ENCODE measurements around the gene EIF4EBP3. TPM values are rescaled to one million over a fixed set of nuclear protein-coding genes. Genes with fewer than 3 reads are reported as not detected.

EIF4EBP3 gene
- polyA plus RNA-seq, 1 donor from 2014 or later = 1.0 TPM

DNA sequence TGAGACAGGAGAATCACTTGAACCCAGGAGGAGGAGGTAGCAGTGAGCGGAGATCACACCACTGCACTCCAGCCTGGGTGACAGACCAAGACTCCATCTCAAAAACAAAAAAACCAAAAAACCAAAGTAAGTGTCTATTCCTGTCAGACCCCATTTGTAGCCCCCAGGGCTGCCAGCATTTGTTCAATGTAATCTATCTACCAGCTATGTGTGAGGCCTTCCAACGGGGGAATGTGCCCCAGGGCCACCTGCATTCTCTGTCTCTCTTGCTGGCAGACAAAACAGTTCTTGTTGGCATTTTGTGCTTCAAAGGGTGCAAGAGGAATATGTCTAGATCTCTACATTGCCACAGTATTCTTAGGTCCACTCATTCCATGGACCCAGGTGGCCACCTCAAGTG lies 51.4 kb downstream of the EIF4EBP3 start:
- Histone ChIP-seq H3K9ac (ENCODE audit: low read length) (no peak overlapping the region), H3F3A (ENCODE audit: insufficient read depth, low read length, poor library complexity, severe bottlenecking) (no peaks in the 10 kb centered on the region), H4K20me1 (ENCODE audit: insufficient read depth) (no peaks in the 10 kb centered on the region), H3K27me3 (ENCODE audit: insufficient read depth, low read depth, low read length) (no peaks in the 10 kb centered on the region), H3K36me3 (ENCODE audit: insufficient read depth, low read length) (no peaks in the 10 kb centered on the region), H3K4me2 (ENCODE audit: low read length) (no peak overlapping the region), H3K9me3 (ENCODE audit: low read length) (no peaks in the 10 kb centered on the region), H3K4me3 (ENCODE audit: low read length) (no peak overlapping the region), H3K79me2 (replicated peaks; ENCODE audit: insufficient read depth, low read length) (no peaks in the 10 kb centered on the region), H2AFZ (ENCODE audit: low read depth, low read length) (no peak overlapping the region), H3K9me2 (ENCODE audit: insufficient read depth, low read length) (no peaks in the 10 kb centered on the region), H3K27ac (ENCODE audit: low read length) (no peak overlapping the region)
- TF ChIP-seq MXI1 (conservative IDR thresholded peaks at IDR 0.05; ENCODE audit: poor library complexity, severe bottlenecking) (no peak), EP300 (conservative IDR thresholded peaks at IDR 0.05; ENCODE audit: poor library complexity, severe bottlenecking) (no peak), EZH2 (IDR thresholded peaks at IDR 0.05; ENCODE audit: borderline replicate concordance, insufficient read depth, low read length, poor library complexity, severe bottlenecking) (no peak), POLR2AphosphoS5 (IDR thresholded peaks at IDR 0.05) (no peak), TAF1 (IDR thresholded peaks at IDR 0.05; ENCODE audit: low read depth) (no peak), SMC3 (conservative IDR thresholded peaks at IDR 0.05; ENCODE audit: poor library complexity) (no peak), RAD21 (conservative IDR thresholded peaks at IDR 0.05) (no peak)
- TF ChIP-seq, protein P1, sequence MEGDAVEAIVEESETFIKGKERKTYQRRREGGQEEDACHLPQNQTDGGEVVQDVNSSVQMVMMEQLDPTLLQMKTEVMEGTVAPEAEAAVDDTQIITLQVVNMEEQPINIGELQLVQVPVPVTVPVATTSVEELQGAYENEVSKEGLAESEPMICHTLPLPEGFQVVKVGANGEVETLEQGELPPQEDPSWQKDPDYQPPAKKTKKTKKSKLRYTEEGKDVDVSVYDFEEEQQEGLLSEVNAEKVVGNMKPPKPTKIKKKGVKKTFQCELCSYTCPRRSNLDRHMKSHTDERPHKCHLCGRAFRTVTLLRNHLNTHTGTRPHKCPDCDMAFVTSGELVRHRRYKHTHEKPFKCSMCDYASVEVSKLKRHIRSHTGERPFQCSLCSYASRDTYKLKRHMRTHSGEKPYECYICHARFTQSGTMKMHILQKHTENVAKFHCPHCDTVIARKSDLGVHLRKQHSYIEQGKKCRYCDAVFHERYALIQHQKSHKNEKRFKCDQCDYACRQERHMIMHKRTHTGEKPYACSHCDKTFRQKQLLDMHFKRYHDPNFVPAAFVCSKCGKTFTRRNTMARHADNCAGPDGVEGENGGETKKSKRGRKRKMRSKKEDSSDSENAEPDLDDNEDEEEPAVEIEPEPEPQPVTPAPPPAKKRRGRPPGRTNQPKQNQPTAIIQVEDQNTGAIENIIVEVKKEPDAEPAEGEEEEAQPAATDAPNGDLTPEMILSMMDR (IDR thresholded peaks at IDR 0.05; ENCODE audit: poor library complexity, severe bottlenecking) = no peak
- TF ChIP-seq, protein P2, sequence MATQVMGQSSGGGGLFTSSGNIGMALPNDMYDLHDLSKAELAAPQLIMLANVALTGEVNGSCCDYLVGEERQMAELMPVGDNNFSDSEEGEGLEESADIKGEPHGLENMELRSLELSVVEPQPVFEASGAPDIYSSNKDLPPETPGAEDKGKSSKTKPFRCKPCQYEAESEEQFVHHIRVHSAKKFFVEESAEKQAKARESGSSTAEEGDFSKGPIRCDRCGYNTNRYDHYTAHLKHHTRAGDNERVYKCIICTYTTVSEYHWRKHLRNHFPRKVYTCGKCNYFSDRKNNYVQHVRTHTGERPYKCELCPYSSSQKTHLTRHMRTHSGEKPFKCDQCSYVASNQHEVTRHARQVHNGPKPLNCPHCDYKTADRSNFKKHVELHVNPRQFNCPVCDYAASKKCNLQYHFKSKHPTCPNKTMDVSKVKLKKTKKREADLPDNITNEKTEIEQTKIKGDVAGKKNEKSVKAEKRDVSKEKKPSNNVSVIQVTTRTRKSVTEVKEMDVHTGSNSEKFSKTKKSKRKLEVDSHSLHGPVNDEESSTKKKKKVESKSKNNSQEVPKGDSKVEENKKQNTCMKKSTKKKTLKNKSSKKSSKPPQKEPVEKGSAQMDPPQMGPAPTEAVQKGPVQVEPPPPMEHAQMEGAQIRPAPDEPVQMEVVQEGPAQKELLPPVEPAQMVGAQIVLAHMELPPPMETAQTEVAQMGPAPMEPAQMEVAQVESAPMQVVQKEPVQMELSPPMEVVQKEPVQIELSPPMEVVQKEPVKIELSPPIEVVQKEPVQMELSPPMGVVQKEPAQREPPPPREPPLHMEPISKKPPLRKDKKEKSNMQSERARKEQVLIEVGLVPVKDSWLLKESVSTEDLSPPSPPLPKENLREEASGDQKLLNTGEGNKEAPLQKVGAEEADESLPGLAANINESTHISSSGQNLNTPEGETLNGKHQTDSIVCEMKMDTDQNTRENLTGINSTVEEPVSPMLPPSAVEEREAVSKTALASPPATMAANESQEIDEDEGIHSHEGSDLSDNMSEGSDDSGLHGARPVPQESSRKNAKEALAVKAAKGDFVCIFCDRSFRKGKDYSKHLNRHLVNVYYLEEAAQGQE (IDR thresholded peaks at IDR 0.05; ENCODE audit: borderline replicate concordance) = no peak

Small RNA genes lying within 50 kb of the gene (small RNA-seq; reads per million reads assigned to genes)
- gene RF00279 (0 reads per million in 3 experiments), gene RF00443 (0 reads per million in 3 experiments)

Other genes with a start within 250 kb of the EIF4EBP3 start
- 147 and 159 TPM in 2 replicates for gene PFDN1, start 244.6 kb upstream of the EIF4EBP3 start, polyA plus RNA-seq
- gene HBEGF, start 201.1 kb upstream of the EIF4EBP3 start, polyA plus RNA-seq = 6.7 and 9.8 TPM in 2 replicates
- gene SLC4A9, start 187.5 kb upstream of the EIF4EBP3 start, polyA plus RNA-seq = not detected in 2 replicates
- gene ANKHD1, start 145.8 kb upstream of the EIF4EBP3 start, polyA plus RNA-seq = 58.9 and 61.8 TPM in 2 replicates
- gene SRA1, start 9.8 kb downstream of the EIF4EBP3 start, polyA plus RNA-seq = 73.5 and 76.2 TPM in 2 replicates
- 131 and 149 TPM in 2 replicates for gene APBB3, start 16.9 kb downstream of the EIF4EBP3 start, polyA plus RNA-seq
- gene SLC35A4, start 17.2 kb downstream of the EIF4EBP3 start, polyA plus RNA-seq = 8.1 and 8.8 TPM in 2 replicates
- 1.5 TPM in 1 of 2 replicates, not detected in the other for gene CD14, start 85.5 kb downstream of the EIF4EBP3 start, polyA plus RNA-seq
- gene TMCO6, start 91.8 kb downstream of the EIF4EBP3 start, polyA plus RNA-seq = 23.5 and 37.5 TPM in 2 replicates
- gene NDUFA2, start 100.0 kb downstream of the EIF4EBP3 start, polyA plus RNA-seq = 131 and 162 TPM in 2 replicates
- 202 and 264 TPM in 2 replicates for gene IK, start 100.2 kb downstream of the EIF4EBP3 start, polyA plus RNA-seq
- 20.4 and 20.7 TPM in 2 replicates for gene WDR55, start 117.2 kb downstream of the EIF4EBP3 start, polyA plus RNA-seq
- 4.2 and 4.4 TPM in 2 replicates for gene DND1, start 125.9 kb downstream of the EIF4EBP3 start, polyA plus RNA-seq
- 76.3 and 80.2 TPM in 2 replicates for gene HARS1, start 143.7 kb downstream of the EIF4EBP3 start, polyA plus RNA-seq
- 93.9 and 102 TPM in 2 replicates for gene HARS2, start 143.8 kb downstream of the EIF4EBP3 start, polyA plus RNA-seq
- gene ZMAT2, start 152.8 kb downstream of the EIF4EBP3 start, polyA plus RNA-seq = 148 and 170 TPM in 2 replicates
- 0.28 TPM in 1 of 2 replicates, not detected in the other for gene PCDHA1, start 238.5 kb downstream of the EIF4EBP3 start, polyA plus RNA-seq
- 8.7 and 9.9 TPM in 2 replicates for gene PCDHA2, start 247.2 kb downstream of the EIF4EBP3 start, polyA plus RNA-seq

Data from neural cell (in vitro differentiated cells).